SK-N-SH (cell line): ENCODE data around the gene CCDC89. TPM values are rescaled to one million over a fixed set of nuclear protein-coding genes. Genes with fewer than 3 reads are reported as not detected.

Source experiments
- CTCF ChIA-PET: fragments of 300-600, 350-600 bp; formaldehyde crosslinking; extraction: SDS; loops from one replicate; lab custom pipeline; 2021; lab: Yijun Ruan, JAX
- POLR2A ChIA-PET: fragments of 350-600 bp; sonication (Branson Sonifier 250); formaldehyde crosslinking; extraction: SDS; loops from one replicate; lab custom pipeline; 2020; ENCODE audit warnings: antibody characterized with exemption, inconsistent platforms; lab: Yijun Ruan, JAX
- DNase-seq: peaks from one replicate; pipeline ENCODE4 v3.0.0; 2012
- H2AFZ ChIP-seq: fragments of 200-600 bp; sonication (generic); 2 replicates; pipeline ENCODE4 v1.8.1; 2016; ENCODE audit warnings: antibody characterized with exemption, mild to moderate bottlenecking, low read depth
- H3F3A ChIP-seq: fragments of 200-600 bp; sonication (generic); replicated peaks from 2 replicates; pipeline ENCODE3; 2016; ENCODE audit warnings: antibody characterized with exemption, mild to moderate bottlenecking; ENCODE audit not compliant: insufficient read depth
- H3K27ac ChIP-seq, 2 experiments: fragments of 200-500 bp in 1 of 2; fragments of 200-600 bp in 1 of 2; sonication (Bioruptor generic) in 1 of 2; sonication (generic), shearing (Covaris generic) in 1 of 2; 2 replicates each; pipeline versions ENCODE4 v1.5.1 to v1.6.1; 2014 to 2016; ENCODE audit warnings: low read depth in 2 of 2, inconsistent platforms in 1 of 2, low read length in 1 of 2, mild to moderate bottlenecking in 1 of 2, mixed read lengths in 1 of 2
- H3K27me3 ChIP-seq: fragments of 200-600 bp; sonication (generic), shearing (Covaris generic); 2 replicates; pipeline ENCODE4 v1.6.1; 2016; ENCODE audit warnings: mixed run types; ENCODE audit not compliant: insufficient read depth
- H3K36me3 ChIP-seq, 2 experiments: fragments of 200-500 bp in 1 of 2; fragments of 200-600 bp in 1 of 2; sonication (Bioruptor generic) in 1 of 2; sonication (generic) in 1 of 2; replicated peaks in 1 of 2; 2 replicates each; pipeline versions ENCODE3 to v1.5.1; 2014 to 2016; ENCODE audit warnings: low read length in 1 of 2, mild to moderate bottlenecking in 1 of 2; ENCODE audit not compliant: insufficient read depth in 2 of 2, control insufficient read depth in 1 of 2
- H3K4me1 ChIP-seq, 2 experiments: fragments of 200-500 bp in 1 of 2; fragments of 200-600 bp in 1 of 2; sonication (Bioruptor generic) in 1 of 2; sonication (generic), shearing (Covaris generic) in 1 of 2; 2 replicates each; pipeline versions ENCODE4 v1.5.1 to v1.6.1; 2014 to 2016; ENCODE audit warnings: low read depth in 1 of 2, low read length in 1 of 2, mixed run types in 1 of 2; ENCODE audit not compliant: insufficient read depth in 2 of 2, control insufficient read depth in 1 of 2
- H3K4me2 ChIP-seq: fragments of 200-600 bp; sonication (generic), shearing (Covaris generic); 2 replicates; pipeline ENCODE4 v1.6.1; 2017; ENCODE audit warnings: mixed run types
- H3K4me3 ChIP-seq, 2 experiments: fragments of 200-500 bp in 1 of 2; fragments of 200-600 bp in 1 of 2; sonication (Bioruptor generic) in 1 of 2; sonication (generic), shearing (Covaris generic) in 1 of 2; 2 replicates each; pipeline versions ENCODE4 v1.5.1 to v1.8.1; 2014 to 2016; ENCODE audit warnings: low read depth in 2 of 2, inconsistent platforms in 1 of 2, low read length in 1 of 2, mild to moderate bottlenecking in 1 of 2, mixed read lengths in 1 of 2, moderate library complexity in 1 of 2
- H3K79me2 ChIP-seq: fragments of 200-600 bp; sonication (generic); 2 replicates; pipeline ENCODE4 v1.8.1; 2017; ENCODE audit warnings: mild to moderate bottlenecking; ENCODE audit not compliant: insufficient read depth
- H3K9ac ChIP-seq: fragments of 200-600 bp; sonication (generic); 2 replicates; pipeline ENCODE4 v1.6.1; 2017; ENCODE audit warnings: mixed run types
- H3K9me2 ChIP-seq: fragments of 200-600 bp; sonication (generic); 2 replicates; pipeline ENCODE4 v1.6.1; 2017; ENCODE audit warnings: mixed run types
- H3K9me3 ChIP-seq: fragments of 200-600 bp; sonication (generic); 2 replicates; pipeline ENCODE4 v1.6.1; 2017; ENCODE audit warnings: mixed run types, mild to moderate bottlenecking, moderate library complexity
- H4K20me1 ChIP-seq: fragments of 200-600 bp; sonication (generic); 2 replicates; pipeline ENCODE4 v1.6.1; 2017; ENCODE audit warnings: mild to moderate bottlenecking, mixed run types; ENCODE audit not compliant: insufficient read depth
- CHD2 ChIP-seq: fragments of 150-350 bp; IDR thresholded peaks from 2 replicates; pipeline ENCODE4 v1.6.1; 2018; ENCODE audit warnings: low read length; ENCODE audit not compliant: partially characterized antibody
- EZH2phosphoT487 ChIP-seq: fragments of 200-600 bp; sonication (generic); IDR thresholded peaks from 2 replicates; pipeline ENCODE4 v1.6.1; 2017; ENCODE audit warnings: low read depth, mixed run types, mild to moderate bottlenecking, antibody characterized with exemption, moderate library complexity, borderline replicate concordance
- FOXJ3 ChIP-seq: sonication (generic); formaldehyde crosslinking; IDR thresholded peaks from 2 replicates; pipeline ENCODE4 v1.5.1; 2020; ENCODE audit warnings: mild to moderate bottlenecking, missing genetic modification reagents
- GABPA ChIP-seq: IDR thresholded peaks from 2 replicates; pipeline ENCODE4 v1.4.0; 2012; ENCODE audit warnings: low read depth, mild to moderate bottlenecking
- GATA2 ChIP-seq: sonication (generic); formaldehyde crosslinking; IDR thresholded peaks from 2 replicates; pipeline ENCODE4 v1.5.0; 2020; ENCODE audit warnings: mild to moderate bottlenecking, missing genetic modification reagents
- JUND ChIP-seq: IDR thresholded peaks from 2 replicates; pipeline ENCODE4 v1.4.0; 2012
- MXI1 ChIP-seq: IDR thresholded peaks from 2 replicates; pipeline ENCODE4 v1.6.1; 2012; ENCODE audit warnings: mild to moderate bottlenecking, low read depth, low read length, improper control_type of control experiment
- POLR2AphosphoS5 ChIP-seq: IDR thresholded peaks from 2 replicates; pipeline ENCODE4 v1.6.1; 2012; ENCODE audit warnings: low read depth, low read length
- RAD21 ChIP-seq: IDR thresholded peaks from 2 replicates; pipeline ENCODE4 v1.6.1; 2012; ENCODE audit warnings: mild to moderate bottlenecking, low read length
- REST ChIP-seq: IDR thresholded peaks from 2 replicates; pipeline ENCODE4 v1.6.1; 2012; ENCODE audit warnings: mild to moderate bottlenecking, low read depth, low read length, moderate library complexity
- RXRA ChIP-seq: IDR thresholded peaks from 2 replicates; pipeline ENCODE4 v1.4.0; 2012; ENCODE audit warnings: low read depth, mild to moderate bottlenecking, borderline replicate concordance
- SIN3A ChIP-seq: IDR thresholded peaks from 2 replicates; pipeline ENCODE4 v1.6.1; 2012; ENCODE audit warnings: low read depth, mild to moderate bottlenecking, low read length, moderate library complexity, borderline replicate concordance
- SMC3 ChIP-seq: IDR thresholded peaks from 2 replicates; pipeline ENCODE4 v1.6.1; 2012; ENCODE audit warnings: low read depth, low read length, improper control_type of control experiment
- USF2 ChIP-seq: fragments of 150-350 bp; IDR thresholded peaks from 2 replicates; pipeline ENCODE4 v1.6.1; 2017; ENCODE audit warnings: antibody characterized with exemption, low read length, low read depth, borderline replicate concordance
- YY1 ChIP-seq: IDR thresholded peaks from 2 replicates; pipeline ENCODE4 v1.4.0; 2012; ENCODE audit warnings: low read depth, mild to moderate bottlenecking
- WGBS: methylation state at CpG from one replicate; pipeline ENCODE4 v1.1.6; 2017; ENCODE audit warnings: low lambda C conversion rate; 5-methylcytosine and 5-hydroxymethylcytosine counted together
- polyA plus RNA-seq, 3 experiments: library from polyadenylated mRNA; depleted of rRNA; stranded (reverse); fragments of >200 nt; gene quantifications; 2 replicates each; pipeline ENCODE4 v1.2.3, GENCODE V29; 2012
- TF ChIP-seq, protein P1 (sequence below): fragments of 200-600 bp; sonication (generic); IDR thresholded peaks from 2 replicates; pipeline ENCODE4 v1.6.1; 2017; ENCODE audit warnings: antibody characterized with exemption, mild to moderate bottlenecking, moderate library complexity
- TF ChIP-seq, protein P2 (sequence below): IDR thresholded peaks from 2 replicates; pipeline ENCODE4; 2012
- TF ChIP-seq, protein P3 (sequence below): IDR thresholded peaks from 2 replicates; pipeline ENCODE4 v1.4.0; 2012; ENCODE audit warnings: low read depth

The CCDC89 gene
- polyA plus RNA-seq, 1 of the 3 experiments (the other 2 are of a cell fraction), result 3.9 TPM

DNA sequence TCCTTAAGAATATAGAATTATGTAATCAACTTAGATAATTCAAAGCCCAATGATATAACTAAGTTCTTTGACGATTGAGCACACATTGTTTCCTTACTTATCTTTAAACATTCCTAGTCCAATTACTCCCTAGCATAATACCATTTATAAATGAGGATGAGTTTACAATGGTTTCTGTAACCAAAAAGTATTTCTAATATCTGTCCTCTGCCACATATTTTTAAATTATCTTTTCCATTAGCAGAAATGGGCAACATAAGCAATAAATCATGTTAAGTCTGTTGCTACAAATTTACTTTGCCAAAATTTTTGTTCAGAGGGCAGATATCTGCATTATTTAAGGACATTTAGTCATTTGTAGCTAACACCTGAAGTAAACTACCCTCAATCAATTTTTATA is 27.8 kb downstream of the CCDC89 start (continued):
- TF ChIP-seq, protein P1, sequence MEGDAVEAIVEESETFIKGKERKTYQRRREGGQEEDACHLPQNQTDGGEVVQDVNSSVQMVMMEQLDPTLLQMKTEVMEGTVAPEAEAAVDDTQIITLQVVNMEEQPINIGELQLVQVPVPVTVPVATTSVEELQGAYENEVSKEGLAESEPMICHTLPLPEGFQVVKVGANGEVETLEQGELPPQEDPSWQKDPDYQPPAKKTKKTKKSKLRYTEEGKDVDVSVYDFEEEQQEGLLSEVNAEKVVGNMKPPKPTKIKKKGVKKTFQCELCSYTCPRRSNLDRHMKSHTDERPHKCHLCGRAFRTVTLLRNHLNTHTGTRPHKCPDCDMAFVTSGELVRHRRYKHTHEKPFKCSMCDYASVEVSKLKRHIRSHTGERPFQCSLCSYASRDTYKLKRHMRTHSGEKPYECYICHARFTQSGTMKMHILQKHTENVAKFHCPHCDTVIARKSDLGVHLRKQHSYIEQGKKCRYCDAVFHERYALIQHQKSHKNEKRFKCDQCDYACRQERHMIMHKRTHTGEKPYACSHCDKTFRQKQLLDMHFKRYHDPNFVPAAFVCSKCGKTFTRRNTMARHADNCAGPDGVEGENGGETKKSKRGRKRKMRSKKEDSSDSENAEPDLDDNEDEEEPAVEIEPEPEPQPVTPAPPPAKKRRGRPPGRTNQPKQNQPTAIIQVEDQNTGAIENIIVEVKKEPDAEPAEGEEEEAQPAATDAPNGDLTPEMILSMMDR, result no peak

- ChIA-PET POLR2A (no interaction called here), CTCF (no interaction called here)
- no peaks in the 10 kb centered on the region for H3K9me2 ChIP-seq
- no peak overlapping the region for H2AFZ ChIP-seq
- peaks cover 15% of the 10 kb centered on the region for H3F3A ChIP-seq
- H3K9me3 ChIP-seq, result no peaks in the 10 kb centered on the region
- H3K36me3 ChIP-seq, result peaks cover 79 to 88% of the 10 kb centered on the region in 2 experiments
- DNase-seq, result no peak
- H3K27ac ChIP-seq, result no peak overlapping the region
- no peak overlapping the region for H3K4me3 ChIP-seq
- H3K4me1 ChIP-seq, result peaks cover 10 to 37% of the 10 kb centered on the region in 2 experiments; a peak in 2 of 4 replicates
- H3K4me2 ChIP-seq, result no peak overlapping the region
- 96% methylated on average over 1 of the region's 1 CpG for WGBS
- H3K27me3 ChIP-seq, result no peaks in the 10 kb centered on the region
- H3K9ac ChIP-seq, result no peak overlapping the region
- TF ChIP-seq, protein P2, sequence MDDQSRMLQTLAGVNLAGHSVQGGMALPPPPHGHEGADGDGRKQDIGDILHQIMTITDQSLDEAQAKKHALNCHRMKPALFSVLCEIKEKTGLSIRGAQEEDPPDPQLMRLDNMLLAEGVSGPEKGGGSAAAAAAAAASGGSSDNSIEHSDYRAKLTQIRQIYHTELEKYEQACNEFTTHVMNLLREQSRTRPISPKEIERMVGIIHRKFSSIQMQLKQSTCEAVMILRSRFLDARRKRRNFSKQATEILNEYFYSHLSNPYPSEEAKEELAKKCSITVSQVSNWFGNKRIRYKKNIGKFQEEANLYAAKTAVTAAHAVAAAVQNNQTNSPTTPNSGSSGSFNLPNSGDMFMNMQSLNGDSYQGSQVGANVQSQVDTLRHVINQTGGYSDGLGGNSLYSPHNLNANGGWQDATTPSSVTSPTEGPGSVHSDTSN, result no peak
- no peak for TF ChIP-seq RXRA
- no peak for TF ChIP-seq JUND
- no peak for TF ChIP-seq USF2
- TF ChIP-seq, protein P3, sequence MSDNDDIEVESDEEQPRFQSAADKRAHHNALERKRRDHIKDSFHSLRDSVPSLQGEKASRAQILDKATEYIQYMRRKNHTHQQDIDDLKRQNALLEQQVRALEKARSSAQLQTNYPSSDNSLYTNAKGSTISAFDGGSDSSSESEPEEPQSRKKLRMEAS, result no peak
- no peak for TF ChIP-seq EZH2phosphoT487
- no peak for TF ChIP-seq GABPA
- TF ChIP-seq RAD21, result no peak
- no peak for TF ChIP-seq FOXJ3
- no peak for TF ChIP-seq MXI1
- no peak for TF ChIP-seq REST
- no peak for TF ChIP-seq CHD2
- TF ChIP-seq GATA2, result no peak
- no peak for TF ChIP-seq POLR2AphosphoS5
- no peak for TF ChIP-seq SIN3A
- TF ChIP-seq, protein P1, result no peak
- TF ChIP-seq YY1, result no peak
- TF ChIP-seq SMC3, result no peak
- H4K20me1 ChIP-seq, result peaks cover 53% of the 10 kb centered on the region
- peaks cover 81% of the 10 kb centered on the region for H3K79me2 ChIP-seq
Observed at GRCh38 chr11:85656777-85657176, 29.2 kb downstream of the CCDC89 start.
